IMR-90 (cell line): ENCODE measurements around the gene ANKRD65. TPM values are rescaled to one million over a fixed set of nuclear protein-coding genes. Genes with fewer than 3 reads are reported as not detected.
A peak's percentile ranks its signal among the peaks of the same experiment; 100 is the strongest.

Source experiments
- ATAC-seq: fragments of 200-7000 bp; cut with Tn5 transposase; 2 replicates; pipeline ENCODE4 v1.9.1; 2020; ENCODE audit warnings: low read depth, mild to moderate bottlenecking, moderate library complexity
- BruUV-seq: library from RNA; stranded (reverse); fragments of 400-500 nt; replicated peaks from 2 replicates; lab custom pipeline; 2021; lab: Mats Ljungman, UMichigan
- CTCF ChIA-PET: fragments of 300-600 bp; formaldehyde crosslinking; extraction: SDS; loops from one replicate; lab custom pipeline; 2021; ENCODE audit warnings: antibody characterized with exemption; lab: Yijun Ruan, JAX
- POLR2A ChIA-PET: fragments of 300-600 bp; sonication (Branson Sonifier 250); formaldehyde crosslinking; loops from one replicate; lab custom pipeline; 2022; ENCODE audit warnings: antibody characterized with exemption; ENCODE audit not compliant: unreplicated experiment; lab: Charles Lee
- DNase-seq: peaks from one replicate; pipeline ENCODE4 v3.0.0; 2013
- H2AFZ ChIP-seq: replicated peaks from 2 replicates; pipeline ENCODE3; 2013; ENCODE audit warnings: low read length, mild to moderate bottlenecking; ENCODE audit not compliant: poor library complexity
- H2AK5ac ChIP-seq: 2 replicates; pipeline ENCODE4 v1.6.1; 2013; ENCODE audit warnings: low read depth, low read length, inconsistent platforms
- H2AK9ac ChIP-seq: replicated peaks from 2 replicates; pipeline ENCODE3; 2013; ENCODE audit warnings: mild to moderate bottlenecking, low read depth, low read length, moderate library complexity; ENCODE audit not compliant: poor library complexity
- H2BK120ac ChIP-seq: 2 replicates; pipeline ENCODE4 v1.6.1; 2013; ENCODE audit warnings: low read depth, low read length, inconsistent platforms
- H2BK15ac ChIP-seq: 3 replicates; pipeline ENCODE4 v1.6.1; 2013; ENCODE audit warnings: low read depth, low read length, inconsistent platforms
- H2BK20ac ChIP-seq: 2 replicates; pipeline ENCODE4 v1.6.1; 2013; ENCODE audit warnings: low read depth, mild to moderate bottlenecking, inconsistent platforms, low read length, moderate library complexity
- H2BK5ac ChIP-seq: 2 replicates; pipeline ENCODE4 v1.6.1; 2013; ENCODE audit warnings: mild to moderate bottlenecking, low read depth, low read length, inconsistent platforms; ENCODE audit not compliant: poor library complexity, severe bottlenecking
- H3K14ac ChIP-seq: replicated peaks from 2 replicates; pipeline ENCODE4 v1.6.1; 2013; ENCODE audit warnings: low read depth, low read length, inconsistent platforms
- H3K18ac ChIP-seq: 2 replicates; pipeline ENCODE4 v1.6.1; 2013; ENCODE audit warnings: low read depth, low read length, control low read depth
- H3K23ac ChIP-seq: 2 replicates; pipeline ENCODE4 v1.6.1; 2013; ENCODE audit warnings: low read depth, low read length, inconsistent platforms
- H3K27ac ChIP-seq: 2 replicates; pipeline ENCODE4 v1.5.1; 2013; ENCODE audit warnings: mild to moderate bottlenecking, control low read depth, low read length; ENCODE audit not compliant: insufficient read depth
- H3K27me3 ChIP-seq: 2 replicates; pipeline ENCODE4 v1.6.1; 2013; ENCODE audit warnings: low read length; ENCODE audit not compliant: control insufficient read depth, insufficient read depth
- H3K36me3 ChIP-seq: 2 replicates; pipeline ENCODE4 v1.6.1; 2013; ENCODE audit warnings: low read length, mixed read lengths; ENCODE audit not compliant: control insufficient read depth, insufficient read depth
- H3K4ac ChIP-seq: 2 replicates; pipeline ENCODE4 v1.6.1; 2013; ENCODE audit warnings: low read depth, low read length, inconsistent platforms
- H3K4me1 ChIP-seq: 2 replicates; pipeline ENCODE4 v1.6.1; 2013; ENCODE audit warnings: low read length, mixed read lengths; ENCODE audit not compliant: control insufficient read depth, insufficient read depth
- H3K4me2 ChIP-seq: 2 replicates; pipeline ENCODE4 v1.6.1; 2013; ENCODE audit warnings: low read depth, mild to moderate bottlenecking, control low read depth, low read length, moderate library complexity
- H3K4me3 ChIP-seq: 2 replicates; pipeline ENCODE4 v1.5.1; 2013; ENCODE audit warnings: low read depth, mild to moderate bottlenecking, control low read depth, low read length, moderate library complexity; ENCODE audit not compliant: insufficient read depth
- H3K56ac ChIP-seq: 2 replicates; pipeline ENCODE4 v1.6.1; 2013; ENCODE audit warnings: low read length, inconsistent platforms; ENCODE audit not compliant: insufficient read depth; ENCODE audit errors: extremely low read depth
- H3K79me1 ChIP-seq, 2 experiments: 2 replicates each; pipeline ENCODE4 v1.6.1; 2013; ENCODE audit warnings: low read length in 2 of 2, inconsistent platforms in 1 of 2, low read depth in 1 of 2
- H3K9ac ChIP-seq: 2 replicates; pipeline ENCODE4 v1.6.1; 2013; ENCODE audit warnings: low read depth, low read length, control low read depth
- H3K9me1 ChIP-seq: 2 replicates; pipeline ENCODE4 v1.6.1; 2013; ENCODE audit warnings: low read length, inconsistent platforms; ENCODE audit not compliant: insufficient read depth
- H3K9me3 ChIP-seq: 2 replicates; pipeline ENCODE4 v1.6.1; 2013; ENCODE audit warnings: low read length; ENCODE audit not compliant: control insufficient read depth, insufficient read depth
- H4K20me1 ChIP-seq: 2 replicates; pipeline ENCODE4 v1.6.1; 2013; ENCODE audit warnings: low read length, inconsistent platforms; ENCODE audit not compliant: insufficient read depth
- H4K5ac ChIP-seq: 2 replicates; pipeline ENCODE4 v1.6.1; 2013; ENCODE audit warnings: mild to moderate bottlenecking, low read depth, low read length, control low read depth
- H4K8ac ChIP-seq, 2 experiments: 2 replicates each; pipeline ENCODE4 v1.6.1; 2013; ENCODE audit warnings: low read depth in 2 of 2, low read length in 2 of 2, control low read depth in 1 of 2, inconsistent platforms in 1 of 2
- H4K91ac ChIP-seq: 2 replicates; pipeline ENCODE4 v1.6.1; 2013; ENCODE audit warnings: low read depth, low read length, inconsistent platforms; ENCODE audit not compliant: insufficient read depth
- CTCF ChIP-seq: conservative IDR thresholded peaks from 2 replicates; pipeline ENCODE4 v1.5.1; 2012; ENCODE audit warnings: mild to moderate bottlenecking, low read depth, low read length, improper control_type of control experiment
- FOS ChIP-seq: fragments of 150-350 bp; IDR thresholded peaks from 2 replicates; pipeline ENCODE4 v1.6.1; 2016; ENCODE audit warnings: low read depth, low read length
- MAFK ChIP-seq: IDR thresholded peaks from 2 replicates; pipeline ENCODE4 v1.6.1; 2012; ENCODE audit warnings: low read depth, low read length, improper control_type of control experiment
- WGBS, 2 experiments: methylation state at CpG; one replicate each; pipeline versions ENCODE4 v1.1.5 to v1.1.7; 2013; ENCODE audit warnings: missing lambda C conversion rate in 2 of 2; ENCODE audit not compliant: insufficient read length in 1 of 2; ENCODE audit errors: extremely low coverage in 2 of 2; 5-methylcytosine and 5-hydroxymethylcytosine counted together
- dilution Hi-C: fragments of 300-500 bp; cut with HindIII; formaldehyde crosslinking; loops from one replicate; pipeline ENCODE4 v1.14.3; 2018; ENCODE audit warnings: low sequenced_read_pairs; ENCODE audit not compliant: unreplicated experiment
- in situ Hi-C: fragments of 300-500 bp; cut with MboI; formaldehyde crosslinking; loops from 3 replicates; pipeline ENCODE4 v1.14.3; 2019; ENCODE audit warnings: low sequenced_read_pairs, inconsistent platforms, mixed read lengths
- intact Hi-C: fragments of 100-400 bp; cut with micrococcal nuclease; formaldehyde crosslinking; loops from 2 replicates; pipeline ENCODE4 v1.10.0; 2022
- polyA plus RNA-seq, 3 experiments: library from polyadenylated mRNA; depleted of rRNA; stranded (reverse); fragments of >200 nt; gene quantifications; 2 replicates each; pipeline ENCODE4 v1.2.3, GENCODE V29; 2012; ENCODE audit warnings: low replicate concordance in 1 of 3
- total RNA-seq: library from RNA; depleted of rRNA; stranded (reverse); fragments of >200 nt; gene quantifications from 2 replicates; pipeline ENCODE4 v1.2.3, GENCODE V29; 2012

The ANKRD65 gene
- total and polyA plus RNA-seq, 2 of the 4 experiments (the other 2 are of a cell fraction): 0.09 TPM; not detected in 1

GRCh38 chr1:1430992-1431844 lies 10.1 kb upstream of the ANKRD65 start (continued):
- no peak for TF ChIP-seq FOS
- no peak for TF ChIP-seq MAFK

- 29% methylated on average over 13 of the region's 35 CpGs; no CpG with 5 or more reads in 1 of the 2 experiments for WGBS, 2 experiments
- no peaks in the 10 kb centered on the region for H3K36me3 ChIP-seq
- H4K20me1 ChIP-seq: no peaks in the 10 kb centered on the region
- dilution Hi-C loops (no loop called here), intact Hi-C loops (no loop called here), in situ Hi-C loops (no loop called here)
- H2BK20ac ChIP-seq: no peak overlapping the region
- peak overlapping the region; percentile 66; the same call in 1 of the 2 replicates for H4K91ac ChIP-seq
- BruUV-seq: no TSS peak
- ATAC-seq (peak; percentile 66), DNase-seq (peak; percentile 50)
- peak overlapping the region; percentile 1; the same call in 1 of the 2 replicates for H3K4me2 ChIP-seq
- H3K9me3 ChIP-seq: no peaks in the 10 kb centered on the region
- no peak overlapping the region; the same call in 1 of the 2 replicates for H2AK5ac ChIP-seq
- no peak overlapping the region for H3K4me3 ChIP-seq
- H2BK15ac ChIP-seq: no peak overlapping the region
- H2AFZ ChIP-seq: peak overlapping the region; percentile 67
- peaks cover 23% of the 10 kb centered on the region for H3K4me1 ChIP-seq
- peak overlapping the region; percentile 9; the same call in 1 of the 2 replicates for H3K27ac ChIP-seq
- H4K5ac ChIP-seq: peak overlapping the region; percentile 65
- no peak overlapping the region for H3K23ac ChIP-seq
- TF ChIP-seq CTCF (peak; percentile 19; the same call in 1 of the 2 replicates), FOS (no peak)
- no peak overlapping the region for H3K56ac ChIP-seq
- H3K14ac ChIP-seq: no peak overlapping the region; the same call in none of the 2 replicates
- peak overlapping the region; percentile 22 for H2AK9ac ChIP-seq
- no peak overlapping the region for H2BK5ac ChIP-seq
- peak overlapping the region; percentile 73 to 86; a peak in 3 of 4 replicates for H4K8ac ChIP-seq
- H3K9ac ChIP-seq: no peak overlapping the region
- H3K79me1 ChIP-seq: no peaks in the 10 kb centered on the region
- ChIA-PET POLR2A (no interaction called here), CTCF (interaction anchor here (1.0 kb wide), 1 partner anchor 55 kb away, joined by 3 read pairs; the partner anchor contains the start of gene AURKAIP1)
- H3K18ac ChIP-seq: peak overlapping the region; percentile 19; the same call in 1 of the 2 replicates
- H3K4ac ChIP-seq: peak overlapping the region; percentile 42
- H3K9me1 ChIP-seq: 0 out of 2 replicates have a peak, but pooled peaks cover 5% of the 10 kb centered on the region
- peak overlapping the region; percentile 38 for H2BK120ac ChIP-seq
- no peaks in the 10 kb centered on the region for H3K27me3 ChIP-seq
Measured at GRCh38 chr1:1430114-1430982, 9.3 kb upstream of the ANKRD65 start.
